ENCODE results near the gene LNX1. TPM values are rescaled to one million over a fixed set of nuclear protein-coding genes. Genes with fewer than 3 reads are reported as not detected.

Gene LNX1
- total RNA-seq, 1 experiment from 2014 or later: 9.3 TPM

GRCh38 chr4:53575552-53575951 lies 15.7 kb downstream of the LNX1 start:
- peaks cover 7% of the 10 kb centered on the region for H3K4me1 ChIP-seq
- BruUV-seq (replicated peaks): no TSS peak
- Mint-ChIP-seq H3K4me3 (ENCODE audit: unreplicated experiment) (no peak overlapping the region), H3K27ac (ENCODE audit: unreplicated experiment) (no peak overlapping the region), H3K9me3 (ENCODE audit: unreplicated experiment) (no peaks in the 10 kb centered on the region), H3K27me3 (ENCODE audit: insufficient read depth, unreplicated experiment) (no peaks in the 10 kb centered on the region), H3K4me1 (ENCODE audit: low read depth, unreplicated experiment) (peaks cover 18% of the 10 kb centered on the region), H3K36me3 (ENCODE audit: insufficient read depth, unreplicated experiment) (no peaks in the 10 kb centered on the region)
- no peaks in the 10 kb centered on the region for H3K36me3 ChIP-seq (ENCODE audit: control insufficient read depth, insufficient read depth, low read length)
- no peaks in the 10 kb centered on the region for H3K27me3 ChIP-seq (replicated peaks; ENCODE audit: control insufficient read depth, insufficient read depth, low read length)
- no peak for DNase-seq
- no peak for TF ChIP-seq CTCF (IDR thresholded peaks at IDR 0.05; ENCODE audit: insufficient read depth in 1 of 2, low read depth in 1 of 2, low read length in 1 of 2, severe bottlenecking in 1 of 2, unreplicated experiment in 1 of 2)
- POLR2A ChIA-PET: no interaction called here
- CTCF ChIA-PET: no interaction called here
- no peaks in the 10 kb centered on the region for H3K9me3 ChIP-seq
- H3K4me3 ChIP-seq (ENCODE audit: low read depth, low read length): no peak overlapping the region
- intact Hi-C loops (cut with micrococcal nuclease; ENCODE audit: unreplicated experiment): no loop called here

GRCh38 chr4:53574528-53574927 lies 16.8 kb downstream of the LNX1 start:
- Histone ChIP-seq H3K4me1 (peaks cover 7% of the 10 kb centered on the region), H3K9me3 (no peaks in the 10 kb centered on the region), H3K36me3 (ENCODE audit: control insufficient read depth, insufficient read depth, low read length) (no peaks in the 10 kb centered on the region), H3K4me3 (ENCODE audit: low read depth, low read length) (no peak overlapping the region), H3K27me3 (replicated peaks; ENCODE audit: control insufficient read depth, insufficient read depth, low read length) (no peaks in the 10 kb centered on the region)
- Mint-ChIP-seq H3K27ac (ENCODE audit: unreplicated experiment) (no peak overlapping the region), H3K4me3 (ENCODE audit: unreplicated experiment) (no peak overlapping the region), H3K36me3 (ENCODE audit: insufficient read depth, unreplicated experiment) (no peaks in the 10 kb centered on the region), H3K9me3 (ENCODE audit: unreplicated experiment) (no peaks in the 10 kb centered on the region), H3K4me1 (ENCODE audit: low read depth, unreplicated experiment) (peaks cover 13% of the 10 kb centered on the region), H3K27me3 (ENCODE audit: insufficient read depth, unreplicated experiment) (no peaks in the 10 kb centered on the region)
- DNase-seq: no peak
- ChIA-PET POLR2A (no interaction called here), CTCF (no interaction called here)
- intact Hi-C loops (cut with micrococcal nuclease; ENCODE audit: unreplicated experiment): no loop called here
- no peak for TF ChIP-seq CTCF (IDR thresholded peaks at IDR 0.05; ENCODE audit: insufficient read depth in 1 of 2, low read depth in 1 of 2, low read length in 1 of 2, severe bottlenecking in 1 of 2, unreplicated experiment in 1 of 2)
- BruUV-seq (replicated peaks): no TSS peak

DNA sequence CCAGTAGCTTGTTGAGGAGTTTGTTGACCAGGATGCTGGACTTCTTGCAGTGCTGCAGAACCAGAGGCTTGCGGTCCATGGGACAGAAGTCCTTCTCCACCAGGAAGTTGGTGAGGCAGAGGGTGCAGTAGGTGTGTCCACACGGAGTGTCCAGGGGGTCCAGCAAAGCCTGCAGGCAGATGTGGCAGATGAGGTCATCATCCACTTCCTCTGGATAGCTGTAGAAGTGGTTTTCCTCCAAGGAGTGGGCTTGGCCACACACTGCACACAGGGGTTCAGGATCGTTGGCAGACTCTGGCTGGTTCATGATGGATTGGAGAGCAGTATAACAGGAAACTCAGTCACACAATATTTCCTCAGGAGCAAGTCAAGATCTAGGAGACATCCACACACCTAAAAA lies 17.6 kb downstream of the LNX1 start:
- TF ChIP-seq CTCF (IDR thresholded peaks at IDR 0.05; ENCODE audit: insufficient read depth in 1 of 2, low read depth in 1 of 2, low read length in 1 of 2, severe bottlenecking in 1 of 2, unreplicated experiment in 1 of 2): no peak
- Mint-ChIP-seq H3K27me3 (ENCODE audit: insufficient read depth, unreplicated experiment) (no peaks in the 10 kb centered on the region), H3K4me1 (ENCODE audit: low read depth, unreplicated experiment) (peaks cover 13% of the 10 kb centered on the region), H3K9me3 (ENCODE audit: unreplicated experiment) (no peaks in the 10 kb centered on the region), H3K27ac (ENCODE audit: unreplicated experiment) (no peak overlapping the region), H3K36me3 (ENCODE audit: insufficient read depth, unreplicated experiment) (no peaks in the 10 kb centered on the region), H3K4me3 (ENCODE audit: unreplicated experiment) (no peak overlapping the region)
- intact Hi-C loops (cut with micrococcal nuclease; ENCODE audit: unreplicated experiment): no loop called here
- no peaks in the 10 kb centered on the region for H3K9me3 ChIP-seq
- BruUV-seq (replicated peaks): no TSS peak
- CTCF ChIA-PET: no interaction called here
- no peak overlapping the region for H3K4me3 ChIP-seq (ENCODE audit: low read depth, low read length)
- POLR2A ChIA-PET: no interaction called here
- H3K4me1 ChIP-seq: peaks cover 7% of the 10 kb centered on the region
- H3K36me3 ChIP-seq (ENCODE audit: control insufficient read depth, insufficient read depth, low read length): no peaks in the 10 kb centered on the region
- H3K27me3 ChIP-seq (replicated peaks; ENCODE audit: control insufficient read depth, insufficient read depth, low read length): no peaks in the 10 kb centered on the region
- DNase-seq: no peak
